ENCODE results near the gene MAPT. TPM values are rescaled to one million over a fixed set of nuclear protein-coding genes. Genes with fewer than 3 reads are reported as not detected.

MAPT gene
- total RNA-seq, 2 experiments from 2014 or later = 1.5 to 1.8 TPM

- ChIA-PET POLR2A (no interaction called here), CTCF (interaction anchor here (1.3 to 1.5 kb wide), 2 partner anchors 15 to 82 kb away, joined by 3 to 4 read pairs; no protein-coding TSS in a partner anchor)
- H3K4me1 Mint-ChIP-seq (ENCODE audit: low read depth) = peaks cover 7% of the 10 kb centered on the region
- no peak overlapping the region for H3K4me3 Mint-ChIP-seq
- no peak for DNase-seq
- peaks cover 21% of the 10 kb centered on the region for H3K27me3 Mint-ChIP-seq
- H3K27ac Mint-ChIP-seq = no peak overlapping the region
- intact Hi-C loops (cut with micrococcal nuclease) = no loop called here
- H3K36me3 Mint-ChIP-seq = no peaks in the 10 kb centered on the region
- no peaks in the 10 kb centered on the region for H3K9me3 Mint-ChIP-seq
Measured at GRCh38 chr17:45867171-45867570, 27.2 kb upstream of the MAPT start.

- ChIA-PET CTCF (interaction anchor here (1.3 to 1.5 kb wide), 2 partner anchors 16 to 81 kb away, joined by 3 to 4 read pairs; no protein-coding TSS in a partner anchor), POLR2A (no interaction called here)
- H3K27me3 Mint-ChIP-seq = peaks cover 21% of the 10 kb centered on the region
- no peak overlapping the region for H3K4me3 Mint-ChIP-seq
- no peak for DNase-seq
- no peak overlapping the region for H3K27ac Mint-ChIP-seq
- no peaks in the 10 kb centered on the region for H3K9me3 Mint-ChIP-seq
- H3K4me1 Mint-ChIP-seq (ENCODE audit: low read depth) = peaks cover 7% of the 10 kb centered on the region
- intact Hi-C loops (cut with micrococcal nuclease) = no loop called here
- H3K36me3 Mint-ChIP-seq = no peaks in the 10 kb centered on the region
Measured at GRCh38 chr17:45867702-45868101, 26.7 kb upstream of the MAPT start.

GRCh38 chr17:45868276-45868675 is 26.1 kb upstream of the MAPT start:
- CTCF ChIA-PET = interaction anchor here (1.5 kb wide), 1 partner anchor 16 kb away, joined by 3 read pairs; no protein-coding TSS in a partner anchor
- Mint-ChIP-seq H3K4me3 (no peak overlapping the region), H3K36me3 (no peaks in the 10 kb centered on the region), H3K27ac (no peak overlapping the region), H3K9me3 (no peaks in the 10 kb centered on the region), H3K4me1 (ENCODE audit: low read depth) (peaks cover 10% of the 10 kb centered on the region), H3K27me3 (peaks cover 17% of the 10 kb centered on the region)
- intact Hi-C loops (cut with micrococcal nuclease) = no loop called here
- no peak for DNase-seq
- POLR2A ChIA-PET = no interaction called here

GRCh38 chr17:45869676-45870341 is 24.5 kb upstream of the MAPT start:
- Mint-ChIP-seq H3K4me1 (ENCODE audit: low read depth) (peaks cover 15% of the 10 kb centered on the region), H3K27me3 (peaks cover 9% of the 10 kb centered on the region), H3K27ac (no peak overlapping the region), H3K4me3 (no peak overlapping the region), H3K36me3 (no peaks in the 10 kb centered on the region), H3K9me3 (no peaks in the 10 kb centered on the region)
- DNase-seq = peak; percentile 37
- CTCF ChIA-PET = interaction anchor here (1.4 kb wide), 1 partner anchor 79 kb away, joined by 3 read pairs; no protein-coding TSS in a partner anchor
- POLR2A ChIA-PET = no interaction called here
- intact Hi-C loops (cut with micrococcal nuclease) = no loop called here

- H3K4me1 Mint-ChIP-seq (ENCODE audit: low read depth) = peaks cover 15% of the 10 kb centered on the region
- no peak overlapping the region for H3K4me3 Mint-ChIP-seq
- H3K36me3 Mint-ChIP-seq = no peaks in the 10 kb centered on the region
- H3K9me3 Mint-ChIP-seq = no peaks in the 10 kb centered on the region
- intact Hi-C loops (cut with micrococcal nuclease) = no loop called here
- ChIA-PET POLR2A (no interaction called here), CTCF (interaction anchor here (1.4 kb wide), 2 partner anchors 23 to 79 kb away, joined by 3 to 4 read pairs; no protein-coding TSS in a partner anchor)
- DNase-seq = no peak
- H3K27me3 Mint-ChIP-seq = peaks cover 2% of the 10 kb centered on the region
- H3K27ac Mint-ChIP-seq = no peak overlapping the region
Measured at GRCh38 chr17:45870342-45870974, 23.9 kb upstream of the MAPT start.

- CTCF ChIA-PET = interaction anchor here (1.1 to 1.4 kb wide), 2 partner anchors 20 to 22 kb away, joined by 3 to 4 read pairs; no protein-coding TSS in a partner anchor
- Mint-ChIP-seq H3K27me3 (peaks cover 2% of the 10 kb centered on the region), H3K36me3 (no peaks in the 10 kb centered on the region), H3K27ac (no peak overlapping the region), H3K4me3 (no peak overlapping the region), H3K9me3 (no peaks in the 10 kb centered on the region), H3K4me1 (ENCODE audit: low read depth) (peaks cover 15% of the 10 kb centered on the region)
- intact Hi-C loops (cut with micrococcal nuclease) = no loop called here
- POLR2A ChIA-PET = no interaction called here
- peak; percentile 17 for DNase-seq
Measured at GRCh38 chr17:45871718-45872117, 22.6 kb upstream of the MAPT start.

GRCh38 chr17:45873728-45874127 is 20.6 kb upstream of the MAPT start:
- Mint-ChIP-seq H3K9me3 (peaks cover 2% of the 10 kb centered on the region), H3K27ac (no peak overlapping the region), H3K4me1 (ENCODE audit: low read depth) (peaks cover 12% of the 10 kb centered on the region), H3K27me3 (peaks cover 2% of the 10 kb centered on the region), H3K4me3 (no peak overlapping the region), H3K36me3 (no peaks in the 10 kb centered on the region)
- POLR2A ChIA-PET = no interaction called here
- CTCF ChIA-PET = interaction anchor here (0.9 kb wide), 1 partner anchor 319 kb away, joined by 3 read pairs; the partner anchor contains the start of gene KANSL1
- intact Hi-C loops (cut with micrococcal nuclease) = no loop called here
- peak; percentile 59 for DNase-seq

- intact Hi-C loops (cut with micrococcal nuclease) = no loop called here
- H3K27ac Mint-ChIP-seq = no peak overlapping the region
- no peaks in the 10 kb centered on the region for H3K36me3 Mint-ChIP-seq
- peaks cover 12% of the 10 kb centered on the region for H3K4me1 Mint-ChIP-seq (ENCODE audit: low read depth)
- POLR2A ChIA-PET = no interaction called here
- H3K27me3 Mint-ChIP-seq = peaks cover 2% of the 10 kb centered on the region
- peaks cover 2% of the 10 kb centered on the region for H3K9me3 Mint-ChIP-seq
- CTCF ChIA-PET = interaction anchor here (0.9 kb wide), 1 partner anchor 319 kb away, joined by 3 read pairs; the partner anchor contains the start of gene KANSL1
- DNase-seq = no peak
- H3K4me3 Mint-ChIP-seq = no peak overlapping the region
Measured at GRCh38 chr17:45874151-45874550, 20.2 kb upstream of the MAPT start.

GRCh38 chr17:45876539-45876938 is 17.8 kb upstream of the MAPT start:
- ChIA-PET POLR2A (no interaction called here), CTCF (no interaction called here)
- Mint-ChIP-seq H3K4me1 (ENCODE audit: low read depth) (peaks cover 12% of the 10 kb centered on the region), H3K27me3 (peaks cover 2% of the 10 kb centered on the region), H3K27ac (no peak overlapping the region), H3K36me3 (no peaks in the 10 kb centered on the region), H3K4me3 (no peak overlapping the region), H3K9me3 (peaks cover 2% of the 10 kb centered on the region)
- no peak for DNase-seq
- intact Hi-C loops (cut with micrococcal nuclease) = no loop called here

- intact Hi-C loops (cut with micrococcal nuclease) = no loop called here
- peaks cover 12% of the 10 kb centered on the region for H3K4me1 Mint-ChIP-seq (ENCODE audit: low read depth)
- no peak overlapping the region for H3K27ac Mint-ChIP-seq
- no peak overlapping the region for H3K4me3 Mint-ChIP-seq
- H3K27me3 Mint-ChIP-seq = peaks cover 3% of the 10 kb centered on the region
- no peaks in the 10 kb centered on the region for H3K36me3 Mint-ChIP-seq
- ChIA-PET POLR2A (interaction anchor here (0.6 kb wide), 1 partner anchor 16 kb away, joined by 5 read pairs; no protein-coding TSS in a partner anchor), CTCF (interaction anchor here (0.9 kb wide), 1 partner anchor 17 kb away, joined by 3 read pairs; the partner anchor contains the start of gene MAPT)
- H3K9me3 Mint-ChIP-seq = peaks cover 2% of the 10 kb centered on the region
- DNase-seq = no peak
Measured at GRCh38 chr17:45877467-45877866, 16.9 kb upstream of the MAPT start.

- CTCF ChIA-PET = no interaction called here
Measured at GRCh38 chr17:45883063-45883462, 11.3 kb upstream of the MAPT start.

GRCh38 chr17:45886852-45887251 is 7.5 kb upstream of the MAPT start:
- no peak for DNase-seq
- peaks cover 3% of the 10 kb centered on the region for H3K36me3 Mint-ChIP-seq
- intact Hi-C loops (cut with micrococcal nuclease) = no loop called here
- no peak overlapping the region for H3K4me3 Mint-ChIP-seq
- H3K4me1 Mint-ChIP-seq (ENCODE audit: low read depth) = peaks cover 8% of the 10 kb centered on the region
- ChIA-PET CTCF (no interaction called here), POLR2A (no interaction called here)
- H3K27me3 Mint-ChIP-seq = peaks cover 2% of the 10 kb centered on the region
- H3K9me3 Mint-ChIP-seq = peaks cover 12% of the 10 kb centered on the region
- H3K27ac Mint-ChIP-seq = no peak overlapping the region

More at GRCh38 chr17:45883063-45883462, 11.3 kb upstream of the MAPT start:
- H3K27me3 Mint-ChIP-seq = peaks cover 2% of the 10 kb centered on the region
- H3K4me3 Mint-ChIP-seq = no peak overlapping the region
- intact Hi-C loops (cut with micrococcal nuclease) = no loop called here
- peaks cover 3% of the 10 kb centered on the region for H3K36me3 Mint-ChIP-seq
- DNase-seq = no peak
- H3K9me3 Mint-ChIP-seq = peaks cover 12% of the 10 kb centered on the region
- no peak overlapping the region for H3K27ac Mint-ChIP-seq
- no peaks in the 10 kb centered on the region for H3K4me1 Mint-ChIP-seq (ENCODE audit: low read depth)
- POLR2A ChIA-PET = no interaction called here

All from activated CD4-positive, alpha-beta memory T cell treated with anti-CD3 and anti-CD28 coated beads for 36 hours (primary cell).